Endodermal cell (in vitro differentiated cells): Measurements from ENCODE around the gene CCDC80. TPM values are rescaled to one million over a fixed set of nuclear protein-coding genes. Genes with fewer than 3 reads are reported as not detected.

ENCODE experiments used
- DNase-seq: peaks from one replicate; pipeline ENCODE4 v3.0.0-alpha.2; 2017
- H3K27ac ChIP-seq: 2 replicates; pipeline ENCODE4 v1.5.1; 2013; ENCODE audit warnings: mild to moderate bottlenecking, low read depth, low read length, moderate library complexity
- H3K27me3 ChIP-seq: 2 replicates; pipeline ENCODE4 v1.6.1; 2013; ENCODE audit warnings: mild to moderate bottlenecking, low read length, moderate library complexity; ENCODE audit not compliant: insufficient read depth, control insufficient read depth, poor library complexity, severe bottlenecking
- H3K36me3 ChIP-seq: 2 replicates; pipeline ENCODE4 v1.7.0; 2013; ENCODE audit warnings: mild to moderate bottlenecking, low read length, moderate library complexity; ENCODE audit not compliant: control insufficient read depth, insufficient read depth
- H3K4me1 ChIP-seq: one replicate; pipeline ENCODE4 v1.7.0; 2013; ENCODE audit warnings: low read length; ENCODE audit not compliant: control insufficient read depth, insufficient read depth
- H3K4me3 ChIP-seq: 2 replicates; pipeline ENCODE4 v1.5.1; 2013; ENCODE audit warnings: mild to moderate bottlenecking, low read length, moderate library complexity
- H3K9ac ChIP-seq: 2 replicates; pipeline ENCODE4 v1.6.1; 2013; ENCODE audit warnings: mild to moderate bottlenecking, low read length, moderate library complexity; ENCODE audit not compliant: poor library complexity, severe bottlenecking; ENCODE audit errors: extremely low read depth
- H3K9me3 ChIP-seq: 2 replicates; pipeline ENCODE4 v1.6.1; 2013; ENCODE audit warnings: mild to moderate bottlenecking, low read length, moderate library complexity; ENCODE audit not compliant: control insufficient read depth
- H3K27ac Mint-ChIP-seq: 2 replicates; pipeline ENCODE4 v1.8.0; 2020; ENCODE audit warnings: mixed read lengths
- H3K27me3 Mint-ChIP-seq: 2 replicates; pipeline ENCODE4 v1.8.0; 2021; ENCODE audit warnings: mild to moderate bottlenecking, mixed read lengths; ENCODE audit not compliant: insufficient read depth
- H3K36me3 Mint-ChIP-seq: 2 replicates; pipeline ENCODE4 v1.8.0; 2020; ENCODE audit warnings: low read depth, mixed read lengths
- H3K4me1 Mint-ChIP-seq: 2 replicates; pipeline ENCODE4 v1.8.0; 2020; ENCODE audit warnings: mixed read lengths
- H3K4me3 Mint-ChIP-seq: 2 replicates; pipeline ENCODE4 v1.8.0; 2020; ENCODE audit warnings: mild to moderate bottlenecking, moderate library complexity, mixed read lengths
- H3K9me3 Mint-ChIP-seq: 2 replicates; pipeline ENCODE4 v1.8.0; 2020; ENCODE audit warnings: mild to moderate bottlenecking, mixed read lengths
- WGBS, 2 experiments: methylation state at CpG; one replicate each; pipeline versions ENCODE4 v1.1.5 to v1.1.7; 2013; ENCODE audit warnings: missing lambda C conversion rate in 2 of 2, mixed read lengths in 1 of 2; ENCODE audit not compliant: insufficient coverage in 1 of 2, insufficient read length in 1 of 2; 5-methylcytosine and 5-hydroxymethylcytosine counted together
- total RNA-seq, 2 donors: library from RNA; stranded (reverse); fragmentation: NEBNext Ultra II Directional in 1 of 2; extraction: Animal tissue kit (Norgen Biotek cat#: 25700) in 1 of 2; gene quantifications; 2 replicates in 1 of 2; 3 replicates in 1 of 2; pipeline ENCODE4 v1.2.1, GENCODE V29; 2021
- TF ChIP-seq, protein P1 (sequence below): fragments of 200-600 bp; sonication (generic); conservative IDR thresholded peaks from 2 replicates; pipeline ENCODE4 v1.5.0; 2021; ENCODE audit warnings: antibody characterized with exemption, mild to moderate bottlenecking

The CCDC80 gene
- total RNA-seq, 2 donors from 2014 or later: 4.6 to 31.5 TPM

DNA sequence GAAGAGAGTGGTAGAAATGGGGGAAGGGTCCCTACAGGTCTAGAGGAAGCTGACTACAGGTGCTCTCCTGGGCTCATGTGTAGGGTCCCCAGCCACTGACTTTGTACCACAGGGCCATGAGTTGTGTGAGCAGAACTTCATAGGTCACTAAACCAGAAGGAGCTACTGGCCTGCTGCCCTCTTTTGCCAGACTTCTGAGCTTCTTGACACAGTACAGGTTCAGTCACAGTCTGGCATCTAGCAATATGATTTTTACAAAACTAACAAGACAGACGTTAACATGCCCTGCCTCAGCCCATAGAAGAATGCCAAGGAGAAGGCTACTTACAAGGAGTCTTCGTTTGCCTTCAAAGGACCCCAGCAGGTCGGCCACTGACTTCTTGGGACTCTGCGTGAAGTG, 3.2 kb downstream of the CCDC80 start:
- no peak overlapping the region for H3K27ac ChIP-seq
- peaks cover 16% of the 10 kb centered on the region for H3K4me1 Mint-ChIP-seq

GRCh38 chr3:112635674-112636073, 5.3 kb downstream of the CCDC80 start:
- no peak overlapping the region for H3K27ac ChIP-seq
- Mint-ChIP-seq H3K4me1 (peaks cover 17% of the 10 kb centered on the region), H3K36me3 (no peaks in the 10 kb centered on the region), H3K27ac (no peak overlapping the region), H3K4me3 (no peak overlapping the region), H3K27me3 (peaks cover 4% of the 10 kb centered on the region), H3K9me3 (no peaks in the 10 kb centered on the region)
- peaks cover 4% of the 10 kb centered on the region for H3K27me3 ChIP-seq
- H3K36me3 ChIP-seq: no peaks in the 10 kb centered on the region
- H3K9ac ChIP-seq: no peak overlapping the region
- no peaks in the 10 kb centered on the region for H3K4me1 ChIP-seq
- no peaks in the 10 kb centered on the region for H3K9me3 ChIP-seq
- TF ChIP-seq, protein P1, sequence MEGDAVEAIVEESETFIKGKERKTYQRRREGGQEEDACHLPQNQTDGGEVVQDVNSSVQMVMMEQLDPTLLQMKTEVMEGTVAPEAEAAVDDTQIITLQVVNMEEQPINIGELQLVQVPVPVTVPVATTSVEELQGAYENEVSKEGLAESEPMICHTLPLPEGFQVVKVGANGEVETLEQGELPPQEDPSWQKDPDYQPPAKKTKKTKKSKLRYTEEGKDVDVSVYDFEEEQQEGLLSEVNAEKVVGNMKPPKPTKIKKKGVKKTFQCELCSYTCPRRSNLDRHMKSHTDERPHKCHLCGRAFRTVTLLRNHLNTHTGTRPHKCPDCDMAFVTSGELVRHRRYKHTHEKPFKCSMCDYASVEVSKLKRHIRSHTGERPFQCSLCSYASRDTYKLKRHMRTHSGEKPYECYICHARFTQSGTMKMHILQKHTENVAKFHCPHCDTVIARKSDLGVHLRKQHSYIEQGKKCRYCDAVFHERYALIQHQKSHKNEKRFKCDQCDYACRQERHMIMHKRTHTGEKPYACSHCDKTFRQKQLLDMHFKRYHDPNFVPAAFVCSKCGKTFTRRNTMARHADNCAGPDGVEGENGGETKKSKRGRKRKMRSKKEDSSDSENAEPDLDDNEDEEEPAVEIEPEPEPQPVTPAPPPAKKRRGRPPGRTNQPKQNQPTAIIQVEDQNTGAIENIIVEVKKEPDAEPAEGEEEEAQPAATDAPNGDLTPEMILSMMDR: no peak
- H3K4me3 ChIP-seq: no peak overlapping the region
- DNase-seq: no peak
- 100% methylated on average over 1 of the region's 1 CpG for WGBS, 2 experiments

More for the DNA sequence above, 3.2 kb downstream of the CCDC80 start:
- no peak overlapping the region for H3K9ac ChIP-seq
- H3K36me3 ChIP-seq: no peaks in the 10 kb centered on the region
- H3K27me3 Mint-ChIP-seq: peaks cover 4% of the 10 kb centered on the region
- no peaks in the 10 kb centered on the region for H3K9me3 ChIP-seq
- no peaks in the 10 kb centered on the region for H3K4me1 ChIP-seq
- no peak overlapping the region for H3K4me3 Mint-ChIP-seq
- H3K4me3 ChIP-seq: no peak overlapping the region
- 93 to 100% methylated on average over 1 to 4 of the region's 4 CpGs for WGBS, 2 experiments
- H3K27me3 ChIP-seq: peaks cover 4% of the 10 kb centered on the region
- H3K27ac Mint-ChIP-seq: no peak overlapping the region
- H3K9me3 Mint-ChIP-seq: no peaks in the 10 kb centered on the region
- no peak for DNase-seq
- no peaks in the 10 kb centered on the region for H3K36me3 Mint-ChIP-seq
- TF ChIP-seq, protein P1: no peak

DNA sequence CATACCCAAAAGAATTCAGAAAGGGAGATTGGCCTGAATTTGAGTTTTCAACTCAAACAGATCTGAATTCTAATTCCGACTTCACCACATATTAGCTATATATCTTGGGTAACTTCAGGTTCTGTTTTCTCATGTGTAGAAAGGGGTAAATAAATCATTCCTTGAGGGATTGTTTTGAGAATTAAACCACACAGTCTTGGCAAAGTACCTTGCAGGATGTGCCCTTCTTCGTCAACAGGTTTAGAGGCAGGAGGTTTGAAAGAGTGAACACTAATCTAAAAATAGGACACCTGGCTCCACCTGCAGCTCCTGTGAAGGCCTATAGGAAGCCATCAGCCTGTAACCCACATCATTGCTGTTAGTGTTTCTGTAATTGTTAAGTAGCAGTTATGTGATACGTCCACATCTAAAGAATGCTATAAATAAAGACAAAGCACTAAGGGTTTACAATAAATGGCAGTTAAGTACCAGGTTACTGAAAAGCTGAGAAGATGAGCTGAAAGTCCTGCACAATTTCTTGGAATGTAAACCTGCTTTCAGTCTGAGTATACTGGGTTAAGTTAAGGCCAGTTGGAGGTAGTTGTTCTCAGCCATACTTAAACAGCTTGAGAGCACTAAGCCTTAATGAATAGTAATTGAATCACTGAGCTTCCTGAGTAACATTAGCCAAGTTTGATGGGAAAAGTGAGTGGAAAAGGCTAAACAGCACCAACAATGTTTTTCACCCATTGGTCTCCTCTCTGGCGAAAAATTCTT, 6.0 kb downstream of the CCDC80 start:
- DNase-seq: no peak
- Histone ChIP-seq H3K36me3 (no peaks in the 10 kb centered on the region), H3K27ac (no peak overlapping the region), H3K27me3 (peaks cover 4% of the 10 kb centered on the region), H3K4me3 (no peak overlapping the region), H3K9me3 (no peaks in the 10 kb centered on the region), H3K9ac (no peak overlapping the region), H3K4me1 (no peaks in the 10 kb centered on the region)
- no peaks in the 10 kb centered on the region for H3K36me3 Mint-ChIP-seq
- H3K4me3 Mint-ChIP-seq: no peak overlapping the region
- no peak overlapping the region for H3K27ac Mint-ChIP-seq
- TF ChIP-seq, protein P1: no peak
- peaks cover 17% of the 10 kb centered on the region for H3K4me1 Mint-ChIP-seq
- H3K9me3 Mint-ChIP-seq: no peaks in the 10 kb centered on the region
- WGBS, 2 experiments: 94 to 100% methylated on average over 2 to 3 of the region's 4 CpGs
- peaks cover 4% of the 10 kb centered on the region for H3K27me3 Mint-ChIP-seq
